WTC11 (cell line): Measurements from ENCODE around the gene KSR1.

Experiments
- AFF4 ChIP-seq: sonication (generic); formaldehyde crosslinking; IDR thresholded peaks from 2 replicates; pipeline ENCODE4 v1.8.1; 2023; ENCODE audit warnings: mild to moderate bottlenecking, missing genetic modification reagents, borderline replicate concordance
- ARID4B ChIP-seq: sonication (generic); formaldehyde crosslinking; IDR thresholded peaks from 2 replicates; pipeline ENCODE4 v1.8.0; 2023; ENCODE audit warnings: missing genetic modification reagents, mild to moderate bottlenecking, borderline replicate concordance
- ATF1 ChIP-seq: sonication (generic); formaldehyde crosslinking; IDR thresholded peaks from 2 replicates; pipeline ENCODE4 v1.8.1; 2023; ENCODE audit warnings: mild to moderate bottlenecking, moderate library complexity, missing genetic modification reagents
- CBFB ChIP-seq: sonication (generic); formaldehyde crosslinking; IDR thresholded peaks from 2 replicates; pipeline ENCODE4 v1.8.1; 2022; ENCODE audit warnings: mild to moderate bottlenecking, low read depth, missing genetic modification reagents
- CREB1 ChIP-seq: sonication (generic); formaldehyde crosslinking; IDR thresholded peaks from 2 replicates; pipeline ENCODE4 v1.8.0; 2023; ENCODE audit warnings: mild to moderate bottlenecking, missing genetic modification reagents
- CTCF ChIP-seq: fragments of 200-600 bp; IDR thresholded peaks from 2 replicates; pipeline ENCODE4 v1.8.0; 2022; ENCODE audit warnings: antibody characterized with exemption
- E2F4 ChIP-seq: sonication (generic); formaldehyde crosslinking; IDR thresholded peaks from 2 replicates; pipeline ENCODE4 v1.8.1; 2022; ENCODE audit warnings: low read depth, mild to moderate bottlenecking, moderate library complexity, missing genetic modification reagents, borderline replicate concordance
- E2F5 ChIP-seq: sonication (generic); formaldehyde crosslinking; IDR thresholded peaks from 2 replicates; pipeline ENCODE4 v1.8.1; 2022; ENCODE audit warnings: mild to moderate bottlenecking, moderate library complexity, missing genetic modification reagents
- ELF4 ChIP-seq: sonication (generic); formaldehyde crosslinking; IDR thresholded peaks from 2 replicates; pipeline ENCODE4 v1.8.1; 2022; ENCODE audit warnings: low read depth, mild to moderate bottlenecking, moderate library complexity, missing genetic modification reagents
- FOXP1 ChIP-seq: sonication (generic); formaldehyde crosslinking; IDR thresholded peaks from 2 replicates; pipeline ENCODE4 v1.8.0; 2022; ENCODE audit warnings: missing genetic modification reagents, mild to moderate bottlenecking, moderate library complexity, borderline replicate concordance
- MAX ChIP-seq: sonication (generic); formaldehyde crosslinking; IDR thresholded peaks from 2 replicates; pipeline ENCODE4 v1.8.0; 2022; ENCODE audit warnings: mild to moderate bottlenecking, missing genetic modification reagents
- USF1 ChIP-seq: sonication (generic); formaldehyde crosslinking; IDR thresholded peaks from 2 replicates; pipeline ENCODE4 v1.8.0; 2022; ENCODE audit warnings: mild to moderate bottlenecking, missing genetic modification reagents
- USF2 ChIP-seq: sonication (generic); formaldehyde crosslinking; IDR thresholded peaks from 2 replicates; pipeline ENCODE4 v1.8.1; 2023; ENCODE audit warnings: mild to moderate bottlenecking, missing genetic modification reagents, moderate library complexity

- no peak for TF ChIP-seq E2F4 (CRISPR knock-in tag)
- no peak for TF ChIP-seq USF2
- TF ChIP-seq CTCF: no peak
- no peak for TF ChIP-seq CBFB (CRISPR knock-in tag)
- TF ChIP-seq ATF1 (CRISPR knock-in tag): no peak
- no peak for TF ChIP-seq MAX (CRISPR knock-in tag)
- no peak for TF ChIP-seq ARID4B (CRISPR knock-in tag)
- TF ChIP-seq AFF4 (CRISPR knock-in tag): no peak
- TF ChIP-seq FOXP1 (CRISPR knock-in tag): no peak
- no peak for TF ChIP-seq USF1 (CRISPR knock-in tag)
- no peak for TF ChIP-seq CREB1 (CRISPR knock-in tag)
- TF ChIP-seq ELF4 (CRISPR knock-in tag): no peak
- TF ChIP-seq E2F5 (CRISPR knock-in tag): no peak
Observed at GRCh38 chr17:27425991-27426390, 30.3 kb upstream of the KSR1 start.
